Measurements from ENCODE around the gene VAMP5. TPM values are rescaled to one million over a fixed set of nuclear protein-coding genes. Genes with fewer than 3 reads are reported as not detected.
"Not testable (repeated sequence)": the region's sequence is repeated elsewhere in the genome, so short reads cannot be mapped to it uniquely, and the experiment has no call there.

Gene VAMP5
- total RNA-seq, 1 donor from 2014 or later = 1.5 TPM

- no peaks in the 10 kb centered on the region for H3K9me3 Mint-ChIP-seq
- DNase-seq (ENCODE audit: low read depth, low spot score) = no peak
- no peaks in the 10 kb centered on the region for H3K36me3 Mint-ChIP-seq (ENCODE audit: low read depth)
- peaks cover 22% of the 10 kb centered on the region for H3K4me1 Mint-ChIP-seq
- H3K27ac Mint-ChIP-seq (ENCODE audit: unreplicated experiment) = no peak overlapping the region
- H3K27me3 Mint-ChIP-seq (ENCODE audit: low read depth) = peaks cover 3% of the 10 kb centered on the region
- H3K4me3 Mint-ChIP-seq = no peak overlapping the region
- no peak for TF ChIP-seq CTCF (conservative IDR thresholded peaks at IDR 0.05)
Observed at GRCh38 chr2:85589181-85589580, 5.0 kb downstream of the VAMP5 start.

- H3K27me3 Mint-ChIP-seq (ENCODE audit: low read depth) = peaks cover 3% of the 10 kb centered on the region
- no peak for DNase-seq (ENCODE audit: low read depth, low spot score)
- H3K36me3 Mint-ChIP-seq (ENCODE audit: low read depth) = no peaks in the 10 kb centered on the region
- no peaks in the 10 kb centered on the region for H3K9me3 Mint-ChIP-seq
- peak overlapping the region; percentile 83 for H3K27ac Mint-ChIP-seq (ENCODE audit: unreplicated experiment)
- no peak overlapping the region for H3K4me3 Mint-ChIP-seq
- peaks cover 30% of the 10 kb centered on the region for H3K4me1 Mint-ChIP-seq
- TF ChIP-seq CTCF (conservative IDR thresholded peaks at IDR 0.05) = no peak
Observed at GRCh38 chr2:85589982-85590791, 6.0 kb downstream of the VAMP5 start.

- peak overlapping the region; percentile 23 for H3K4me3 Mint-ChIP-seq
- no peak for DNase-seq (ENCODE audit: low read depth, low spot score)
- H3K9me3 Mint-ChIP-seq = no peaks in the 10 kb centered on the region
- H3K27ac Mint-ChIP-seq (ENCODE audit: unreplicated experiment) = no peak overlapping the region
- no peak for TF ChIP-seq CTCF (conservative IDR thresholded peaks at IDR 0.05)
- no peaks in the 10 kb centered on the region for H3K36me3 Mint-ChIP-seq (ENCODE audit: low read depth)
- peaks cover 3% of the 10 kb centered on the region for H3K27me3 Mint-ChIP-seq (ENCODE audit: low read depth)
- peaks cover 33% of the 10 kb centered on the region for H3K4me1 Mint-ChIP-seq
Observed at GRCh38 chr2:85590950-85591349, 6.7 kb downstream of the VAMP5 start.

GRCh38 chr2:85591563-85591962 is 7.3 kb downstream of the VAMP5 start:
- H3K4me3 Mint-ChIP-seq = peak overlapping the region; percentile 29
- no peaks in the 10 kb centered on the region for H3K9me3 Mint-ChIP-seq
- H3K27me3 Mint-ChIP-seq (ENCODE audit: low read depth) = peaks cover 3% of the 10 kb centered on the region
- DNase-seq (ENCODE audit: low read depth, low spot score) = no peak
- TF ChIP-seq CTCF (conservative IDR thresholded peaks at IDR 0.05) = no peak
- peaks cover 38% of the 10 kb centered on the region for H3K4me1 Mint-ChIP-seq
- no peak overlapping the region for H3K27ac Mint-ChIP-seq (ENCODE audit: unreplicated experiment)
- H3K36me3 Mint-ChIP-seq (ENCODE audit: low read depth) = no peaks in the 10 kb centered on the region

GRCh38 chr2:85592299-85592698 is 8.1 kb downstream of the VAMP5 start:
- not testable (repeated sequence) for H3K27ac Mint-ChIP-seq (ENCODE audit: unreplicated experiment); DNase-seq (ENCODE audit: low read depth, low spot score); H3K27me3 Mint-ChIP-seq (ENCODE audit: low read depth); H3K36me3 Mint-ChIP-seq (ENCODE audit: low read depth); H3K9me3 Mint-ChIP-seq
- H3K4me3 Mint-ChIP-seq = peak overlapping the region; percentile 38
- H3K4me1 Mint-ChIP-seq = peaks cover 38% of the 10 kb centered on the region

- Mint-ChIP-seq H3K4me3 (peak overlapping the region; percentile 100), H3K36me3 (ENCODE audit: low read depth) (no peaks in the 10 kb centered on the region), H3K4me1 (peaks cover 31% of the 10 kb centered on the region), H3K27me3 (ENCODE audit: low read depth) (no peaks in the 10 kb centered on the region), H3K9me3 (no peaks in the 10 kb centered on the region), H3K27ac (ENCODE audit: unreplicated experiment) (no peak overlapping the region)
- no peak for TF ChIP-seq CTCF (conservative IDR thresholded peaks at IDR 0.05)
- no peak for DNase-seq (ENCODE audit: low read depth, low spot score)
Observed at GRCh38 chr2:85593023-85593422, 8.8 kb downstream of the VAMP5 start.
